ENCODE data around the gene PPP2R5C.

The PPP2R5C gene

DNA sequence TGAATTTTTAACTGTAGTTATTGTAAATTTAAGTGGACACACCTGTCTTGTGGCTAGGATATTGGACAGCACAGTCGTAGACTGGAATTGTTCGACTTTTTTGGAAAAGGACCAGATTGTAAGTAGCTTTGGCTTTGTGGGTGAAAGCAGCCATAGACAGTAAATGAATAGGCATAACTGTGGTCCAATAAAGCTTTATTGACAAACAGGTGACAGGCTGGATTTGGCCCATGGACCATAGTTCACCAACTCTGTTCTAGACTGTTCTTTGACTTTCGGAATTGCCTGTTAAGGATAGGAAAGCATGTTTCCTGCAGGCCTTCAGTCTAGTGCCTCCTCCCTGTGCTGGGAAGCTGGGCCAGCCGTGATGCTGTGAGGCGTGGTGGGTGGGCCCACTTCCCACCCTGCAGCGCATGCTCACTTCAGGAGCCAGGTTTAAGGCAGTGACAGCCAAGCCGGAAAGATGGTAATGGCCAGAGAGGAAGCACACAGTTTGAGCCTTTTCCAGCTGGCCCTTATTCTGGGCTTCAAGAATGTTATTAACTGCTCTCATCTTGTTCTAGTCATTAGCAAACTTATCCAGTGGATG, 51.8 kb downstream of the PPP2R5C start:
- Histone ChIP-seq H3K9ac (ENCODE audit: low read depth, low read length) (no peak overlapping the region), H3K36me3 (ENCODE audit: insufficient read depth, low read depth, low read length) (peaks cover 4% of the 10 kb centered on the region; the same call in 1 of the 2 replicates), H3K27ac (ENCODE audit: low read length) (no peak overlapping the region), H3K4me3 (ENCODE audit: low read length) (no peak overlapping the region), H3K9me3 (ENCODE audit: insufficient read depth, low read depth, low read length) (no peaks in the 10 kb centered on the region), H3K27me3 (ENCODE audit: insufficient read depth, low read length) (no peaks in the 10 kb centered on the region), H3K4me1 (ENCODE audit: insufficient read depth, low read length) (peaks cover 7% of the 10 kb centered on the region; the same call in 1 of the 2 replicates)

DNA sequence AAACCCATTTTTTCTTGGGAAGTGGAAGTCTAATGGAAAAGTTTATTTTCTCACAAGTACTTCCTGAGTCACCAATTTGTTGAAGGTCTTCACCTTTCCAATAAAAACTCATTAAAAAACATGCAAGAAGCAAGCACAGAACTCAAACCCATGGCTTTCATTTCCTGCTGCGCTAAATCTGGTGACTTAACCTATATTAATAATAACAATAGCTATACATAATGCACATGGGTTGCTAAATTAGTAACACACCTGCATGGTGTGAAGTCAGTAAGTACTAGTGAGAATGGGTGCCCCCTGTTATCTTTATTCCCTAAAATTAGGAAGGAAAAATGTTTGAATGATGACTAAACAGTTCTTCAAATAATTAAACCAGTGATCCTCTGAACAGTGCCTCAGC, 52.3 kb downstream of the PPP2R5C start:
- no peak overlapping the region for H3K4me3 ChIP-seq (ENCODE audit: low read length)
- peaks cover 4% of the 10 kb centered on the region; the same call in 1 of the 2 replicates for H3K36me3 ChIP-seq (ENCODE audit: insufficient read depth, low read depth, low read length)
- H3K9me3 ChIP-seq (ENCODE audit: insufficient read depth, low read depth, low read length): no peaks in the 10 kb centered on the region
- H3K27me3 ChIP-seq (ENCODE audit: insufficient read depth, low read length): no peaks in the 10 kb centered on the region
- H3K27ac ChIP-seq (ENCODE audit: low read length): no peak overlapping the region
- no peak overlapping the region for H3K9ac ChIP-seq (ENCODE audit: low read depth, low read length)
- peaks cover 4% of the 10 kb centered on the region; the same call in 1 of the 2 replicates for H3K4me1 ChIP-seq (ENCODE audit: insufficient read depth, low read length)

DNA sequence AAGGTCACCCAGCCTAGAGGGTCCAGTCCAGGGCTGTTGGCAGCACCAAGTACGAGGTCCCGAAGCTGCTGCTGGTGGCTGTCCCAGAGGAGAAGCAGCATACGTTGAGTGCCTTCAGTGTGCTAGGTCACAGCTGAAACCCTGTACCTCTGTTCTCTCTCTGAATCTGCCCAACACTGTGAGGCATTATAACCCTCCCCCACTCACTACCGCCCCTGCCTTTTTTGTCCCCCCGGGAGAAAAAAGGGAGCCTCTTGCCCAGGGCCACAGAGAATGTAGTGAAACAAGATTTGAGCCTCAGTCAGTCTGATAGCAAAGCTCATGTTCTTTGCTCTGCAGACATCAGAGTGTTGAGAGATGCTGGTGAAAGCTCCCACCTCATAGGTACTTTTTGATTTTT, 53.4 kb downstream of the PPP2R5C start:
- Histone ChIP-seq H3K9ac (ENCODE audit: low read depth, low read length) (no peak overlapping the region), H3K4me3 (ENCODE audit: low read length) (no peak overlapping the region), H3K27me3 (ENCODE audit: insufficient read depth, low read length) (no peaks in the 10 kb centered on the region), H3K9me3 (ENCODE audit: insufficient read depth, low read depth, low read length) (no peaks in the 10 kb centered on the region), H3K36me3 (ENCODE audit: insufficient read depth, low read depth, low read length) (peaks cover 4% of the 10 kb centered on the region; the same call in 1 of the 2 replicates), H3K4me1 (ENCODE audit: insufficient read depth, low read length) (peaks cover 4% of the 10 kb centered on the region; the same call in 1 of the 2 replicates), H3K27ac (ENCODE audit: low read length) (no peak overlapping the region)

DNA sequence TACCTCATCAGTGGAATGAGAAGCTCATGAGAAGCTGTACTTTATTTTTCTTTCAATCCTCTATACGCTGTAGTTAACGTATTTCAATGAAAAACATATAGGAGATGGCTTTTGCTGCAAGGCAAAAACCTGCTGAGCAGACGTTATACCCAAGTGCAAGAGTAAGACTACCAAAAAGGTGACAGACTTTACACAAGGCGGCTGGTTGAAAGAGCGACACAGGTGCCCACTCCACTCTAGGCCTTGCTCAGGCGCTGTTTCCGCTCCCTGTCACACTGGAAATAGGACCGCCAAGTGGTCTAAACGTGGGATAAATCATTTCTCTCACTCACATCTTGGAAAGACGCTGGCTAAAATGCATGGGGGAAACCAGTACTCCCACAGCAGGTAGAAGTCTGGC, 54.5 kb downstream of the PPP2R5C start:
- Histone ChIP-seq H3K36me3 (ENCODE audit: insufficient read depth, low read depth, low read length) (peaks cover 4% of the 10 kb centered on the region; the same call in 1 of the 2 replicates), H3K27me3 (ENCODE audit: insufficient read depth, low read length) (no peaks in the 10 kb centered on the region), H3K27ac (ENCODE audit: low read length) (no peak overlapping the region), H3K4me1 (ENCODE audit: insufficient read depth, low read length) (peaks cover under 1% of the 10 kb centered on the region; the same call in 1 of the 2 replicates), H3K9me3 (ENCODE audit: insufficient read depth, low read depth, low read length) (no peaks in the 10 kb centered on the region), H3K4me3 (ENCODE audit: low read length) (no peak overlapping the region), H3K9ac (ENCODE audit: low read depth, low read length) (no peak overlapping the region)

DNA sequence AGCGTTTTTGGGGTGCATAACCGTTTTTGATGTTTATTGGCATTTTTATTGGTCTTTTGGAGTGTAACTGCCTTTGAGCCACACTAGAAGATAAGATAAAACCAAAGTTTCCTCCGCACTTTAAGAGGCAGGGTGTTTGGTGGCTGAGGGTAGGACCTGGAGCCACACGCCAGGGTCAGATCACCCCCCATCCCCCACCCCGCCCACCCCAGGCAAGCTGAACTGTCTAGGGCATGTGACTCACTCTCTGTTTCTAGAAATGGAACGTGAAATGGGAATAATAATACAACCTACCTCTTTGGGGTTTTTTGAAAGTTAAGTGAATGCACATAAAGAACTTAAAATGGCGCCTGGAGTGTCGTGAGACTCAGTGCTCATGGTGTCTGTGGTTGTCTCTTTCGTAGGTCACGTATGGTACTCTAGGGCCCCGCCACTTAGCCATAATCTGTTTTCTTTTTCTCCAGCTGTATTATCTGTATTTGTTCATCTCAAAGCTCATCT, 56.0 kb downstream of the PPP2R5C start:
- H3K4me3 ChIP-seq (ENCODE audit: low read length): no peak overlapping the region
- no peaks in the 10 kb centered on the region for H3K4me1 ChIP-seq (ENCODE audit: insufficient read depth, low read length)
- H3K9me3 ChIP-seq (ENCODE audit: insufficient read depth, low read depth, low read length): no peaks in the 10 kb centered on the region
- H3K36me3 ChIP-seq (ENCODE audit: insufficient read depth, low read depth, low read length): peaks cover 4% of the 10 kb centered on the region; the same call in 1 of the 2 replicates
- H3K9ac ChIP-seq (ENCODE audit: low read depth, low read length): no peak overlapping the region
- H3K27me3 ChIP-seq (ENCODE audit: insufficient read depth, low read length): no peaks in the 10 kb centered on the region
- H3K27ac ChIP-seq (ENCODE audit: low read length): no peak overlapping the region

DNA sequence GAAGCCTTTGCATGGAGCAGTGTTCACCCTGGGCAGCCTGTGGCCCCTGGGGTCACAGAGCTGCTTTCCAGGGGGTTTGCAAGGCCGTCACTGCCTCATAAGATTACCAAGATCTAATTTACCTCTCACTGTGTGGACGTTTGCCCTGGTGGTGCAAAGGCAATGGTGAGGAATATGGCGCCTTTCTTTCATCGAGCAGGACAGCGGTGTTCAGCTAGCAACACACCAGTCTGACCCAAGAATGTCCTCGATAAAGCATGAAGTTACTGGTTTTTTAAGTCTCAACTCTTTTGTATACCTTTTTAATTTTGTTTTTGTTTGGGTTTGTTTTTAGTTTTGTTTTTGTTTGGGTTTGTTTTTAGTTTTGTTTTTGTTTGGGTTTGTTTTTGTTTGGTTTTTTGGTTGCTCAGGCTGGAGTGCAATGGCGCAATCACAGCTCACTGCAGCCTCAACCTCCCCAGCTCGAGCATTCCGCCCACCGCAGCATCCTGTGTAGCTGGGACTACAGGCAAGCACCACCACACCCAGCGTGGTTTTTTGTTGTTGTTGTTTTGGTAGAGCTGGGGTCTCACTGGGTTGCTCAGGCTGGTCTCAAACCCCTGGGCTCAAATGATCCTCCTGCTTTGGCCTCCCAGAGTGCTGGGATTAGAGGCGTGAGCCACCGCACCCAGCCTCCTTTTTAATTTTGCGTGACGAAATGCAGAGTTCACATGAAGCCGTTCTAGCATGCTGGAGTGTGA, 57.9 kb downstream of the PPP2R5C start:
- Histone ChIP-seq H3K36me3 (ENCODE audit: insufficient read depth, low read depth, low read length) (no peaks in the 10 kb centered on the region; the same call in 1 of the 2 replicates), H3K9me3 (ENCODE audit: insufficient read depth, low read depth, low read length) (no peaks in the 10 kb centered on the region), H3K27ac (ENCODE audit: low read length) (no peak overlapping the region), H3K4me3 (ENCODE audit: low read length) (no peak overlapping the region), H3K27me3 (ENCODE audit: insufficient read depth, low read length) (no peaks in the 10 kb centered on the region), H3K9ac (ENCODE audit: low read depth, low read length) (no peak overlapping the region), H3K4me1 (ENCODE audit: insufficient read depth, low read length) (no peaks in the 10 kb centered on the region)

DNA sequence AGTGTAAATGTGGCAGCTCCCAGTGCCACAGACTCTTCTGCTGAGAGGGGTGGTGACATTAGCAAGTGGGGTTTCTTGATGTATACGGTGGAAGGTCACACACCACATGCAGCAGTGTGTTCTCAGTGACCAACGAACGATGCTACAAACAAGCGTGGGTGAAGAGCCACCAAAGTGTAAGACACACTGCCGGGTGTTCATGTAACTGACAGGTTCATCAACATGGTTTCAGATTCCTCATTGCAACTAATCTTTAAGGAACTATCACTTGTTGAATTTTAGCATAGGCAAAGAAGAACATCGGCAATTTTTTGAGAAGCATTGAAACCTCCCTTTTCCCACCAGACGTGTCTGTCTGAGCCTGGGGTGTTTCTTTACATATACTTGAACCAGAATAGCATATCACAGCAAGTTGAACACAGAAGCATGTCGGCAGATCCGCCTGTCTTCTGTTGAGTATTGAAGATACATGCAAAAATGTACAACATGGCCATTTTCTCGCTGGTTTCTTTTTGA, 58.8 kb downstream of the PPP2R5C start:
- no peaks in the 10 kb centered on the region for H3K9me3 ChIP-seq (ENCODE audit: insufficient read depth, low read depth, low read length)
- H3K36me3 ChIP-seq (ENCODE audit: insufficient read depth, low read depth, low read length): no peaks in the 10 kb centered on the region; the same call in 1 of the 2 replicates
- H3K4me3 ChIP-seq (ENCODE audit: low read length): no peak overlapping the region
- no peak overlapping the region for H3K9ac ChIP-seq (ENCODE audit: low read depth, low read length)
- H3K27ac ChIP-seq (ENCODE audit: low read length): no peak overlapping the region
- H3K4me1 ChIP-seq (ENCODE audit: insufficient read depth, low read length): no peaks in the 10 kb centered on the region
- H3K27me3 ChIP-seq (ENCODE audit: insufficient read depth, low read length): no peaks in the 10 kb centered on the region

DNA sequence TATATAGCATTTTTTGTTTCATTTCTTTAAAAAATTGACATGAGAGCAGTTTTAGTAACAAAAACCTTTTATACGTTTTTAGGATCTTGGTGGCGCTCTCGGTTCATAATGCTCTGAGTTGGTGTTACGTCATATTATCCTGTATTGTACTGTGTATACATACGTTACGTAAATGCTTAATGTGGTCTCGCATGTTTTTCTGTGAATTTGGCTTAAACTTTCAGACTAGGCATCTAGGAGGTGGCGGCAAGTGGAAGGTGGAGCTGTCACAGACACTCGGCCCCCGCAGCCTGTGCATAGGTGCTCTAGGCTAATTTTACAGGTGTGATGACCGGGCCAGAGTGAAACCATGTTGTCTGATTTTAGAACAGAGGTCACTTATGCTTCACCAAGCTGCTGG, 60.0 kb downstream of the PPP2R5C start:
- no peak overlapping the region for H3K4me3 ChIP-seq (ENCODE audit: low read length)
- no peaks in the 10 kb centered on the region for H3K27me3 ChIP-seq (ENCODE audit: insufficient read depth, low read length)
- H3K9ac ChIP-seq (ENCODE audit: low read depth, low read length): no peak overlapping the region
- H3K36me3 ChIP-seq (ENCODE audit: insufficient read depth, low read depth, low read length): no peaks in the 10 kb centered on the region; the same call in 1 of the 2 replicates
- no peaks in the 10 kb centered on the region for H3K9me3 ChIP-seq (ENCODE audit: insufficient read depth, low read depth, low read length)
- H3K4me1 ChIP-seq (ENCODE audit: insufficient read depth, low read length): no peaks in the 10 kb centered on the region
- no peak overlapping the region for H3K27ac ChIP-seq (ENCODE audit: low read length)

DNA sequence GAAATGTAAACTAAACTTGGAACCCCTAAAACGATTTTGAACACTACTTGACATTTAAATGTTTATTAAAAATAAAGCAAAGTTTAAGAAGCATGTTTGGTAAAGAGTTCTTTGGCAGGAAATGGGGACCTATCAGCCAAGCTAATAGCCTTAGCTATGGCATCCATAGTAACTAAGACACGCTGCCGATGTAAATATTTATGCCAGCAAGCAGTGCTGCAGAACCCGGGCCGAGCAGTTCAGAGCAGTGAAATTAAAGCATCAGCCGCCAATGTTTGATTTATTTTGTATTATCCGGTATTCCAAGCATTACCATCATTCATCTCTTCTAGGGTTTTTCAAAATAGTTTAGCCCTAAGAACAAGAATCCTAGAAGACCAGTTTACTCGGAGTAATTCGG, 61.6 kb downstream of the PPP2R5C start:
- Histone ChIP-seq H3K4me3 (ENCODE audit: low read length) (no peak overlapping the region), H3K27ac (ENCODE audit: low read length) (no peak overlapping the region), H3K9ac (ENCODE audit: low read depth, low read length) (no peak overlapping the region), H3K9me3 (ENCODE audit: insufficient read depth, low read depth, low read length) (no peaks in the 10 kb centered on the region), H3K4me1 (ENCODE audit: insufficient read depth, low read length) (no peaks in the 10 kb centered on the region), H3K27me3 (ENCODE audit: insufficient read depth, low read length) (no peaks in the 10 kb centered on the region), H3K36me3 (ENCODE audit: insufficient read depth, low read depth, low read length) (no peaks in the 10 kb centered on the region; the same call in 1 of the 2 replicates)

DNA sequence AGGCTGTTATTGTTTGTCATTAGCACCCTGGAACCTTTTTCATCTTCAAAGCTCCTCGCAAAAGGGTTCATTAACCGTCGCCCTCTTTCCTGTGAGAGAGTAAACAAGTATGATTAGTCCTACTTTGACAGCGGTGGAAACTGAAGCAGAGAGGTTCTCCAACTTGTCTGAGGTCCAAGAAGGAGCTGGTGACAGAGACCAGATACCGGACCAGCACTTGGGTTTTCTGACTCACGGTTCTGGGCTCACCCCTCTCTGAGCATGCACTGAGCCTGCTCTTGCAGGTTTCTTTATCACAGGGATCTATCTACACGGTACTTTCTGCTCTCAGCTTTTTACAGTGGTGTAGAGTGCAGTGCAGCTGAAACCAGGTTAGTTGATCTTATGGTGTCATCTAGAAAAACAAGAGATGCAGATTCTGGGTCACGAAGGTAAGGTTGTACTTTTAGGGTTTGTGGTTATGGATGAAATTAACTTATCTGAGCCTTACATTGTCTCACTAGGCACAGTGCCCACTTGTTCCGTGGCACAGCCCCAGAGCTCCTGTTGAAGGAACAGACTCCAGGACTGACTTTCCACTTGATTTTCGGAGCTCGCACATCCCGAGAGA, 62.1 kb downstream of the PPP2R5C start:
- no peaks in the 10 kb centered on the region for H3K9me3 ChIP-seq (ENCODE audit: insufficient read depth, low read depth, low read length)
- no peak overlapping the region for H3K27ac ChIP-seq (ENCODE audit: low read length)
- H3K9ac ChIP-seq (ENCODE audit: low read depth, low read length): no peak overlapping the region
- no peaks in the 10 kb centered on the region for H3K4me1 ChIP-seq (ENCODE audit: insufficient read depth, low read length)
- H3K4me3 ChIP-seq (ENCODE audit: low read length): no peak overlapping the region
- no peaks in the 10 kb centered on the region; the same call in 1 of the 2 replicates for H3K36me3 ChIP-seq (ENCODE audit: insufficient read depth, low read depth, low read length)
- no peaks in the 10 kb centered on the region for H3K27me3 ChIP-seq (ENCODE audit: insufficient read depth, low read length)

DNA sequence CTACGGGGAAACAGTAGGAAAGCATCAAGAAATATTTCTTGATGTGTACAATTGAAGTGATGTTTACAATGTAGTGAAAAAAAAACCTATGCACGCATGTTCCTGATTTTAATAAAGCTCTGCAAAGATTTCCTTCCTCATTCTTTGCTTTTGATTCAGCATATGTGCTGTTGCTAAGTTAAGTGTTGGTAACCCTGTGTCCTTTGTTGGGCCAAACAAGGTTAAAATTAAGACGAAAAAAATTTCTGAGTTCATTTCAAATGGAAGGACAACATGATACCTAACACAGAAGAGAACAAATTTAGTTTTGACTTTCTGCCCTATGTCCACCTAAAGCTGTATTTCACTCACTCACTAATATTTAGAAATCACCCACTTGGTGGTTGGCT, 62.8 kb downstream of the PPP2R5C start:
- H3K9ac ChIP-seq (ENCODE audit: low read depth, low read length): no peak overlapping the region
- no peak overlapping the region for H3K4me3 ChIP-seq (ENCODE audit: low read length)
- H3K4me1 ChIP-seq (ENCODE audit: insufficient read depth, low read length): no peaks in the 10 kb centered on the region
- no peaks in the 10 kb centered on the region for H3K27me3 ChIP-seq (ENCODE audit: insufficient read depth, low read length)
- H3K9me3 ChIP-seq (ENCODE audit: insufficient read depth, low read depth, low read length): no peaks in the 10 kb centered on the region
- H3K27ac ChIP-seq (ENCODE audit: low read length): no peak overlapping the region
- H3K36me3 ChIP-seq (ENCODE audit: insufficient read depth, low read depth, low read length): no peaks in the 10 kb centered on the region; the same call in 1 of the 2 replicates

Data from iPS-20b (cell line).